Panc1 (cell line): Measurements from ENCODE around the gene FAHD2A. TPM values are rescaled to one million over a fixed set of nuclear protein-coding genes. Genes with fewer than 3 reads are reported as not detected.

Experiments
- ATAC-seq: fragments of 200-7000 bp; cut with Tn5 transposase; 2 replicates; pipeline ENCODE4 v1.9.1; 2020; ENCODE audit warnings: mild to moderate bottlenecking, moderate library complexity
- BruUV-seq: library from RNA; stranded (reverse); fragments of 400-500 nt; replicated peaks from 2 replicates; lab custom pipeline; 2021; lab: Mats Ljungman, UMichigan
- CTCF ChIA-PET: fragments of 300-600 bp; sonication (Branson Sonifier 250); formaldehyde crosslinking; loops from one replicate; lab custom pipeline; 2022; ENCODE audit warnings: antibody characterized with exemption; lab: Charles Lee
- POLR2A ChIA-PET: fragments of 300-600 bp; sonication (Branson Sonifier 250); formaldehyde crosslinking; loops from one replicate; lab custom pipeline; 2022; ENCODE audit warnings: antibody characterized with exemption; lab: Charles Lee
- DNase-seq: peaks from one replicate; pipeline ENCODE4 v3.0.0-alpha.2; 2010; ENCODE audit warnings: low read depth, low spot score
- H3K27ac ChIP-seq: 2 replicates; pipeline ENCODE4 v1.5.1; 2011; ENCODE audit warnings: mild to moderate bottlenecking, low read length, inconsistent platforms
- H3K27me3 ChIP-seq: fragments of 200-500 bp; sonication (Bioruptor generic); 2 replicates; pipeline ENCODE4 v1.6.0; 2014; ENCODE audit warnings: low read length, inconsistent platforms; ENCODE audit not compliant: control insufficient read depth, insufficient read depth
- H3K36me3 ChIP-seq: fragments of 200-500 bp; sonication (Bioruptor generic); 2 replicates; pipeline ENCODE4 v1.5.1; 2014; ENCODE audit warnings: inconsistent platforms, mild to moderate bottlenecking, low read length, moderate library complexity; ENCODE audit not compliant: control insufficient read depth, insufficient read depth
- H3K4me1 ChIP-seq: 2 replicates; pipeline ENCODE4 v1.5.1; 2011; ENCODE audit warnings: inconsistent platforms, mild to moderate bottlenecking, low read length, moderate library complexity; ENCODE audit not compliant: control insufficient read depth, insufficient read depth
- H3K4me3 ChIP-seq, 2 experiments: 2 replicates each; pipeline ENCODE4 v1.5.1; 2011 to 2012; ENCODE audit warnings: low read depth in 2 of 2, low read length in 2 of 2, mild to moderate bottlenecking in 2 of 2, inconsistent platforms in 1 of 2, moderate library complexity in 1 of 2
- H3K9me3 ChIP-seq: fragments of 200-500 bp; sonication (Bioruptor generic); 2 replicates; pipeline ENCODE4 v1.5.1; 2014; ENCODE audit warnings: low read depth, mild to moderate bottlenecking, inconsistent platforms, low read length, moderate library complexity; ENCODE audit not compliant: control insufficient read depth, insufficient read depth
- POLR2AphosphoS5 ChIP-seq: IDR thresholded peaks from 2 replicates; pipeline ENCODE4 v1.6.1; 2012; ENCODE audit warnings: mild to moderate bottlenecking, low read depth, low read length, moderate library complexity
- REST ChIP-seq, 2 experiments: IDR thresholded peaks; 2 replicates each; pipeline ENCODE4 v1.6.1; 2011 to 2012; ENCODE audit warnings: low read depth in 2 of 2, control low read depth in 1 of 2, low read length in 1 of 2, mild to moderate bottlenecking in 1 of 2, moderate library complexity in 1 of 2; ENCODE audit not compliant: insufficient read depth in 1 of 2
- SIN3A ChIP-seq: IDR thresholded peaks from 2 replicates; pipeline ENCODE4 v1.6.1; 2012; ENCODE audit warnings: low read depth, mild to moderate bottlenecking, low read length, moderate library complexity, borderline replicate concordance; ENCODE audit not compliant: insufficient read depth
- TCF7L2 ChIP-seq: IDR thresholded peaks from 2 replicates; pipeline ENCODE4 v1.6.1; 2011; ENCODE audit warnings: mild to moderate bottlenecking, low read depth, low read length, inconsistent platforms
- in situ Hi-C: cut with HindIII; loops from 2 replicates; pipeline ENCODE4 v1.10.0; 2016; ENCODE audit warnings: low sequenced_read_pairs, low pct_unique_long_range_greater_than_20kb
- intact Hi-C: fragments of 100-400 bp; cut with micrococcal nuclease; formaldehyde crosslinking; loops from one replicate; pipeline ENCODE4 v1.10.0; 2022; ENCODE audit not compliant: unreplicated experiment
- total RNA-seq: library from RNA; stranded (reverse); gene quantifications from one replicate; pipeline ENCODE4 v1.2.1, GENCODE V29; 2021; ENCODE audit not compliant: unreplicated experiment
- TF ChIP-seq, protein P1 (sequence below): fragments of 450-650 bp; IDR thresholded peaks from 2 replicates; pipeline ENCODE4 v1.5.1; 2017; ENCODE audit warnings: mild to moderate bottlenecking

Gene FAHD2A
- total RNA-seq, 1 experiment from 2014 or later, result 17.2 TPM

GRCh38 chr2:95391641-95392310, 10.7 kb upstream of the FAHD2A start:
- no peak for DNase-seq
- Histone ChIP-seq H3K9me3 (no peaks in the 10 kb centered on the region), H3K4me1 (no peaks in the 10 kb centered on the region), H3K27me3 (no peaks in the 10 kb centered on the region), H3K36me3 (no peaks in the 10 kb centered on the region), H3K27ac (no peak overlapping the region), H3K4me3 (no peak overlapping the region)
- POLR2A ChIA-PET, result no interaction called here
- BruUV-seq, result no TSS peak
- intact Hi-C loops (no loop called here), in situ Hi-C loops (no loop called here)
- CTCF ChIA-PET, result interaction anchor here (0.7 kb wide), 1 partner anchor 16 kb away, joined by 9 read pairs; no protein-coding TSS in a partner anchor
- ATAC-seq, result no peak
- TF ChIP-seq POLR2AphosphoS5 (no peak), TCF7L2 (no peak), SIN3A (no peak), REST (IDR thresholded peaks at IDR 0.05; ENCODE audit: insufficient read depth in 1 of 2, low read depth in 2 of 2, low read length in 1 of 2) (no peak)
- TF ChIP-seq, protein P1, sequence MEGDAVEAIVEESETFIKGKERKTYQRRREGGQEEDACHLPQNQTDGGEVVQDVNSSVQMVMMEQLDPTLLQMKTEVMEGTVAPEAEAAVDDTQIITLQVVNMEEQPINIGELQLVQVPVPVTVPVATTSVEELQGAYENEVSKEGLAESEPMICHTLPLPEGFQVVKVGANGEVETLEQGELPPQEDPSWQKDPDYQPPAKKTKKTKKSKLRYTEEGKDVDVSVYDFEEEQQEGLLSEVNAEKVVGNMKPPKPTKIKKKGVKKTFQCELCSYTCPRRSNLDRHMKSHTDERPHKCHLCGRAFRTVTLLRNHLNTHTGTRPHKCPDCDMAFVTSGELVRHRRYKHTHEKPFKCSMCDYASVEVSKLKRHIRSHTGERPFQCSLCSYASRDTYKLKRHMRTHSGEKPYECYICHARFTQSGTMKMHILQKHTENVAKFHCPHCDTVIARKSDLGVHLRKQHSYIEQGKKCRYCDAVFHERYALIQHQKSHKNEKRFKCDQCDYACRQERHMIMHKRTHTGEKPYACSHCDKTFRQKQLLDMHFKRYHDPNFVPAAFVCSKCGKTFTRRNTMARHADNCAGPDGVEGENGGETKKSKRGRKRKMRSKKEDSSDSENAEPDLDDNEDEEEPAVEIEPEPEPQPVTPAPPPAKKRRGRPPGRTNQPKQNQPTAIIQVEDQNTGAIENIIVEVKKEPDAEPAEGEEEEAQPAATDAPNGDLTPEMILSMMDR, result no peak

DNA sequence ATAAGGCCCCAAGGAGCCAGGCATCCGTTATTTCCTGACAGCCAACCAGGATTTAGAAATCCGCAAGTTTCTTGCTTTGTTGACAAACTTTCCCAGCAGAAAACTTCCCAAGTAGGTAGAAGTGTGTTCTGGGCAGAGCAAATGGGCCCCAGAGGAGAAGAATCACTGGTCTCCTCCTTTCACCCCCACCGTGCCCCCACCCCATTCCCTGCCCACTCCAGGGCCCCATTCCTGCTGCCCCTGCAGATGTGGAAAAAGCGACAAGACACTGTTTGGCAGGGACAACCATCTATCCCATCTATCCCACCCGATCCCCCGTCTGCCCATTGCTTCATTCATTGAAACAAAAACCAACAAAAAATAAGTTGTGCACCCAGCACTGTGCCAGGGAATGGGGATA, 10.2 kb upstream of the FAHD2A start:
- Histone ChIP-seq H3K27me3 (no peaks in the 10 kb centered on the region), H3K27ac (no peak overlapping the region), H3K36me3 (no peaks in the 10 kb centered on the region), H3K9me3 (no peaks in the 10 kb centered on the region), H3K4me3 (no peak overlapping the region), H3K4me1 (no peaks in the 10 kb centered on the region)
- in situ Hi-C loops (no loop called here), intact Hi-C loops (no loop called here)
- ChIA-PET POLR2A (no interaction called here), CTCF (no interaction called here)
- DNase-seq (no peak), ATAC-seq (no peak)
- TF ChIP-seq SIN3A, result no peak
- no peak for TF ChIP-seq POLR2AphosphoS5
- TF ChIP-seq TCF7L2, result no peak
- TF ChIP-seq REST (IDR thresholded peaks at IDR 0.05; ENCODE audit: insufficient read depth in 1 of 2, low read depth in 2 of 2, low read length in 1 of 2), result no peak
- TF ChIP-seq, protein P1, result no peak
- BruUV-seq, result no TSS peak
